Mucosa of gallbladder (tissue), 1 donor: ENCODE measurements around the gene OR1J2. TPM values are rescaled to one million over a fixed set of nuclear protein-coding genes. Genes with fewer than 3 reads are reported as not detected.

Source experiments
- DNase-seq: peaks from one replicate; pipeline ENCODE4 v3.0.0-alpha.2; 2020; ENCODE audit warnings: low spot score
- total RNA-seq: library from RNA; stranded (reverse); gene quantifications from one replicate; pipeline ENCODE4 v1.2.1, GENCODE V29; 2021
- donor health status: DM: no; HTN: no; CAD: no.

The OR1J2 gene
- total RNA-seq, 1 donor from 2014 or later, result not detected

- DNase-seq, result no peak
These were observed 40.8 kb downstream of the OR1J2 start for GRCh38 chr9:122551371-122551770.

DNA sequence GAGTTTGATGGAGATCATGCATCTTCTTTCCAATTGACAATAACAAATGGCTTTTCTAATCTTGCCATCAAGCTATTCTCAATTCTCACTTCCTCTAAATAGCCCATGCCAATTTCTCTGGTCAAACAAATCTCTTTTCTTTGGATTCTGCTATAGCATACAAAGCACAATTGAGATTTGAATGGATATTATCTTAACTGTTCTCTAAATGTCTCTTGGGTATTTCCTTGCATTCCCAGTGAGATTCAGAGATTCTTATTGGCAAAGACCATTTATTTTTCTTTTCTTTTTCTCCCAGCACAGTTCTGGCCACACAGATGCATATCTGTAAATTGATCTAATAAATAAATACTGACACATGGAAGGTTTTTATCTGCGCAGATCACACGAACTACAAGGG is 42.2 kb downstream of the OR1J2 start, which contains the start of gene OR1N2:
Gene OR1N2 (plus strand): TSS at position 301 of the 400 bp plus-strand sequence. CDS start 100 bp downstream, outside the sequence.
- DNase-seq, result no peak

Other genes with a start within 250 kb of the OR1J2 start
- 21.3 TPM for gene RBM18, start 246.0 kb upstream of the OR1J2 start, total RNA-seq
- 26.3 TPM for gene MRRF, start 245.9 kb upstream of the OR1J2 start, total RNA-seq
- gene PTGS1, start 139.8 kb upstream of the OR1J2 start, total RNA-seq, result 24.1 TPM
- not detected for gene OR1J1, start 32.9 kb upstream of the OR1J2 start, total RNA-seq
- not detected for gene OR1J4, start 8.3 kb downstream of the OR1J2 start, total RNA-seq
- not detected for gene OR1N1, start 16.5 kb downstream of the OR1J2 start, total RNA-seq
- not detected for gene OR1N2, start 42.3 kb downstream of the OR1J2 start, total RNA-seq
- not detected for gene OR1L8, start 72.6 kb downstream of the OR1J2 start, total RNA-seq
- not detected for gene OR1Q1, start 103.9 kb downstream of the OR1J2 start, total RNA-seq
- gene OR1B1, start 146.8 kb downstream of the OR1J2 start, total RNA-seq, result not detected
- not detected for gene OR1L1, start 150.9 kb downstream of the OR1J2 start, total RNA-seq
- gene OR1L3, start 164.3 kb downstream of the OR1J2 start, total RNA-seq, result not detected
- gene OR1L4, start 213.2 kb downstream of the OR1J2 start, total RNA-seq, result not detected
- not detected for gene OR1L6, start 231.5 kb downstream of the OR1J2 start, total RNA-seq